Fibroblast of skin of right quadriceps (primary cell): ENCODE results near the gene ZNF398.

Experiments
- DNase-seq: peaks from one replicate; pipeline ENCODE4 v3.0.0-alpha.2; 2013

The ZNF398 gene

GRCh38 chr7:149150981-149151380 lies 3.7 kb downstream of the ZNF398 start:
- DNase-seq = no peak

GRCh38 chr7:149153346-149153745 lies 6.1 kb downstream of the ZNF398 start:
- no peak for DNase-seq

GRCh38 chr7:149154056-149154455 lies 6.8 kb downstream of the ZNF398 start:
- DNase-seq = no peak

DNA sequence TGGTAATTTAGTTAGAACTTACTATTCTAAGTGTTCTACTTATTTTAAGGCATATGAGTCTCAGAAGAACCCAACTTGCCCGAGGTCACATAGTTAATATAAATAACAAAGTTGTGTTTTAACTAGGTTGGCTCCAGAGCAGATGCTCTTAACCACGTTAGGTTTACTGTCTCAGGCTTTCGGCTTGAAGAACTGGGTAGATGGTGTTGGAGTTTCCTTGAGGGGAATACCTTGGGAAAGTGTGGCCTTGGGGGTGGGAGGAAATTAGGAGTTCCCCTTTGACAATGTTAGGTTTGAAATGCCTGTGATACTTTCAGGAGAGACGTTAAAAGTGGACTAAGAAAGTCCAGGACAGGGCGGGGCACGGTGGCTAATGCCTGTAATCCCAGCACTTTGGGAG lies 9.6 kb downstream of the ZNF398 start:
- no peak for DNase-seq

DNA sequence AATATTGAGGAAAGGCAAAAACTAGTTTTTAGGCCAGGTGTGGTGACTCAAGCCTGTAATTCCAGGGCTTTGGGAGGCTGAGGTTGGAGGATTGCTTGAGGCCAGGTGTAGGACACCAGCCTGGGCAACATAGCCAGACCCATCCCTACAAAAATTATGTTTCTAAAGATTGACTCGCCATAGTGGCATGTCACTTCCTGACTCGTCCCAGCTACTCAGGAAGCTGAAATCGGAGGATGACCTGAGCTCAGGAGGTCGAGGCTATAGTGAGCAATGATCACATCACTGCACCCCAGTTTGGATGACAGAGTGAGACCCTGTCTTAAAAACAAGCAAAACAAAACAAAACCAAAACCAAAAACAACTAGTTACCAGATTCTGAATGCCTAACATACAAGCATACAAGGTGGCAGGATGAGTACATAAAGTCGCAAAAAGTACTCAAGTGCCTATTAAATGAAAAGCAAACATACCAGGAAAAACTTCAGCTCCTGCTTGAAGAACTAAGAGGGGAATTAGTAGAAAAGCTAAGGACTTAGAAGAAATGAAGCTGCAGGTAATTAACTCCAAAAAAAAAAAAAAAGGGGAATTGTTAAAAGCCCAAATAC lies 14.1 kb downstream of the ZNF398 start:
- peak; percentile 29 for DNase-seq

- DNase-seq = no peak
Observed at GRCh38 chr7:149166142-149166541, 18.9 kb downstream of the ZNF398 start.

GRCh38 chr7:149166630-149167352 lies 19.5 kb downstream of the ZNF398 start:
- DNase-seq = no peak

DNA sequence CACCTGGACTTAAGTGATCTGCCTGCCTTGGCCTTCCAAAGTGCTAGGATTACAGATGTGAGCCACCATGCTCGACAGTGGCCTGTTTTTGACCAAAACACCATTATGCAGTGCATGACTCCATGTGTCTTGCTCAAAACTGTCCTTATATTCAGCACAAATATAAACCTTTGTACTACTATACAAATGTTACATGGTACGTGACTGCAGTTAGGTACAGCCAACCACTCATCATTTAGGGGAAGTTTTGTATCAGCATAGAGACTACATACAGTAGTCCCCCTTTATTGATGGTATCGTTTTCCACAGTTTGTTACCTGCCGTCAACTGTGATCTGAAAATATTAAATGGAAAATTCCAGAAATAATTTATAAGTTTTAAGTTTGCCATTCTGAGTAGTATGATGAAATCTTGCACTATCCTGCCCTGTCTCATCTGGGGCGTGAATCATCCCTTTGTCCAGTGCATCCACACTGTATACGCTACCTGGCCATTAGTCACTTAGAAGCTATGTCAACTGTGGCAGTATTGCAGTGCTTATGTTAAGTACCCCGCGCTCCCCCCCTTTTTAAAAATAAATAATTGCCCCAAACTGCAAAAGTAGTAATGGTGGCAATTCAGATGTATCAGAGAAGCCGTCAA lies 24.8 kb downstream of the ZNF398 start:
- DNase-seq = peak; percentile 31

DNA sequence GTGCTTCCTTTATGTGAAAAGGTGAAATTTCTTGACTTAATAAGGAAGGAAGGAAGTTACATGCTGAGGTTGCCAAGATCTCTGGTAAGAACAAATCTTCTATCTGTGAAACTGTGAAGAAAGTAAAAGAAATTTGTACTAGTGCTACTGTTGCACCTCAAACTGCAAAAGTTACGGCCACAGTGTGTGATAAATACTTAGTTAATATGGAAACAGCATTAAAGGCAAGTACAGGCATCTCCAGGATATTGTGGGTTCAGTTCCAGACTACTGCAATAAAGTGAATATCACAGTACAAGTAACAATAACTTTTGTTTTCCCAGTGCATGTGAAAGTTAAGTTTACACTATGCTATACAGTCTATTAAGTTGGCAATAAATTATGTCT lies 25.3 kb downstream of the ZNF398 start:
- no peak for DNase-seq

DNA sequence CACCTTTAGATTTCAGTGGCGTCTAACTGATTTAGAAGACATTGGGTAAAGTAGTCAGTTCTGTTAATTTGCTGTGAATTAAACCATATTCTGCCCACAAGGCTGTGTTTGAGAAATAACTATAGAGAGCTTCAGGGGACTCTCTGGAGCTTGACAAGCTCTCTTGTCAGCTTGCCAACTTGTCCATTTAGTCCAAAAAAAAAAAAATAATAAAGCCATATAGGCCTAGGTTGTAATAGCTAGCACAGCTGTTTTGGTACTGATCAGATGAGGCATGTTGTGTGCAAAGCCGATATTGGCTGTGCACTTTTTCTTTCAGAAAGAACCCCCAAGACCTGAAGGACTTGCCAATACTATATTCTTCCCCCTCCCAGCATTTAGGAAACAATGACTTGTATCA lies 27.9 kb downstream of the ZNF398 start:
- no peak for DNase-seq

GRCh38 chr7:149179241-149179640 lies 32.0 kb downstream of the ZNF398 start:
- no peak for DNase-seq

- peak; percentile 12 for DNase-seq
Observed at GRCh38 chr7:149180722-149181449, 33.6 kb downstream of the ZNF398 start.

- no peak for DNase-seq
Observed at GRCh38 chr7:149181450-149181790, 34.2 kb downstream of the ZNF398 start.

GRCh38 chr7:149184274-149184673 lies 37.0 kb downstream of the ZNF398 start:
- DNase-seq = no peak

- DNase-seq = no peak
Observed at GRCh38 chr7:149188213-149188612, 41.0 kb downstream of the ZNF398 start.

- no peak for DNase-seq
Observed at GRCh38 chr7:149188637-149189259, 41.5 kb downstream of the ZNF398 start.

- no peak for DNase-seq
Observed at GRCh38 chr7:149191851-149192250, 44.6 kb downstream of the ZNF398 start.

DNA sequence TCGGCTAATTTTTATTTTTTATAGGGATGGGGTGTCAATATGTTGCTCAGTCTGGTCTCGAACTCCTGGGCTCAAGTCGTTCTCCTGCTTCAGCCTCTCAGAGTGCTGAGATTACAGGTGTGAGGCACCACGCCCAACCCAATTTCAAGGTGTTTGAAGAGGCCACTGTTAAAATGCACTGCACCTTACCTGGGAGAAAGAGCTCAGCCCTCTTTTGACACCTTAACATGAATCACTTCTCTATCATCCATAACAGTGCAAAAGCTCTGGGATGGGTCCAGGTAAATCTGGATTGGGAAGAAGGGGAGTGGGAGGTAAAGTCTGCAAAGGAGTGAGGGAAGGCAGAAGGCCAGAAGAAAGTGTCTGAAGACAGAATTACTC lies 47.5 kb downstream of the ZNF398 start:
- no peak for DNase-seq

DNA sequence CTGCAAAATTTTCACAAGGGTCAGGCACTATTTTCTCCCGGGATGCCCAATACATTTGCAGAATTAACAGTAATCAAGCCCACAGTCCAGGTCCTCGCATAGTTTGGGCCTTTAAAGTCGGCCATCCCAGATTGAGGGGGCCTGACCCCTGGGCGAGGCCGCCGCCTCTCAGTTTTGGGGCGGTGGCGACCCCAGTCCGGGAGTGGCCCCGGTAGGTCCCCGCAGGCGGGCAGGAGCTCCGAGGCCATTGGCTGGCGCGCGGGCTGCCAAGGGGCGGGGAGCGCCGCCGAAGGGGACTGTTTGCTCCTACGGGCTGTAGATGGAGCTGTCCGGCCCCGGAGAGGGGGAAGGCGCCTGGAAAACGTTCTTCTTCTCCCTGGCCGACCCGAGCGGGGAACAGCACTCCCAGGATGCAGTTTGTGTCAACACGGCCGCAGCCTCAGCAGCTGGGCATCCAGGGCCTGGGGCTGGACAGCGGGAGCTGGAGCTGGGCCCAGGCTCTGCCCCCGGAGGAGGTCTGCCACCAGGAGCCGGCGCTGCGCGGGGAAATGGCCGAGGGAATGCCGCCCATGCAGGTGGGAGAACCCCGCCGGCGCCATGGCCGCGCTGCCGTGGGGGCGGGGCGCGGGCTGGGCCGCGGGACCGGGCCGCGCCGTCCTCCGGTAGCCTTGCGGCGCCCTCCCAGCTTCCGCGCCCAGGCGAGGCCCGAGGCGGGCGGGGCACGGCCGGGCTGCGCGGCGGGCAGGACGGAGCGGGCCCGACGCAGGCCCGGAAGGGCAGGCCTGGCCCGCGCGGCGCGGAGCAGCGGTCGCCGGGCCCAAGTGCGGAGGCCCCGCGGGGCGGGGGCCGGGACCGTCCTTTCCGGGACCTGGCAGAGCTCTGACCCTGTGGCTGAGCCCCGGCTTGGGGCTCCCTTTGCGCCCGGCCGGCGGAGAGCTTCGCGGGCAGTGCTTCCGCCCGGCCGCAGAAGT lies 48.2 kb downstream of the ZNF398 start, which contains the start of gene ZNF282:
Gene ZNF282 (plus strand): TSS at position 367 of the 971 bp plus-strand sequence. CDS start 44 bp downstream, at position 411.
- peak; percentile 86 for DNase-seq

- no peak for DNase-seq
Observed at GRCh38 chr7:149196151-149196704, 49.0 kb downstream of the ZNF398 start.

DNA sequence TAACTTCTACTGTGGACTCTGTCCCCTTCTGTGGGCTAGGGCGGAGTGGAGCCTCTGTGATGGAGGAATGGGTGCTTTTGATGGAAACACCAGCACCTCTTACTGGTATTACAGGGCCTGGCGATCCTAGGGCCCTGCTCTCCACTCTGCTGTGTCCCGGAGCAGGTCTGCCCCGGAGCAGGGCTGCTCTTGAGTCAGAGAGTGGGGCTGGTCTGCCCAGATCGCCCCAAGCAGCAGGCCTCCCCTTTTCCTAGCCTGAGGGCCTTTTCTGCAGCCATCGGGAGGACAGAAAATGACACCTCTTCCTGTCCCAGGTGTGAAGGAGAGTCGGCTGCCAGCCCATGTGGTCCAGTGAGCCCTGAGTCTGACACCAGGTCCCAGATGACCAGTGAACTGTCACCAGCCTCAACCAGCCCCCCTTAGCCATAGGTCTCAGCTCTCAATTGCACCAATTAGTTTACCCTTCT lies 49.5 kb downstream of the ZNF398 start:
- no peak for DNase-seq
